Measurements from ENCODE around the gene C14orf119. TPM values are rescaled to one million over a fixed set of nuclear protein-coding genes. Genes with fewer than 3 reads are reported as not detected.
A peak's percentile ranks its signal among the peaks of the same experiment; 100 is the strongest.

C14orf119 gene
- total and polyA plus RNA-seq, 9 of the 15 experiments (the other 6 are each of a cell fraction or from before 2014, with no cell fraction given), result 36.7 to 251 (median 51.8) TPM

- TF ChIP-seq, protein P1, sequence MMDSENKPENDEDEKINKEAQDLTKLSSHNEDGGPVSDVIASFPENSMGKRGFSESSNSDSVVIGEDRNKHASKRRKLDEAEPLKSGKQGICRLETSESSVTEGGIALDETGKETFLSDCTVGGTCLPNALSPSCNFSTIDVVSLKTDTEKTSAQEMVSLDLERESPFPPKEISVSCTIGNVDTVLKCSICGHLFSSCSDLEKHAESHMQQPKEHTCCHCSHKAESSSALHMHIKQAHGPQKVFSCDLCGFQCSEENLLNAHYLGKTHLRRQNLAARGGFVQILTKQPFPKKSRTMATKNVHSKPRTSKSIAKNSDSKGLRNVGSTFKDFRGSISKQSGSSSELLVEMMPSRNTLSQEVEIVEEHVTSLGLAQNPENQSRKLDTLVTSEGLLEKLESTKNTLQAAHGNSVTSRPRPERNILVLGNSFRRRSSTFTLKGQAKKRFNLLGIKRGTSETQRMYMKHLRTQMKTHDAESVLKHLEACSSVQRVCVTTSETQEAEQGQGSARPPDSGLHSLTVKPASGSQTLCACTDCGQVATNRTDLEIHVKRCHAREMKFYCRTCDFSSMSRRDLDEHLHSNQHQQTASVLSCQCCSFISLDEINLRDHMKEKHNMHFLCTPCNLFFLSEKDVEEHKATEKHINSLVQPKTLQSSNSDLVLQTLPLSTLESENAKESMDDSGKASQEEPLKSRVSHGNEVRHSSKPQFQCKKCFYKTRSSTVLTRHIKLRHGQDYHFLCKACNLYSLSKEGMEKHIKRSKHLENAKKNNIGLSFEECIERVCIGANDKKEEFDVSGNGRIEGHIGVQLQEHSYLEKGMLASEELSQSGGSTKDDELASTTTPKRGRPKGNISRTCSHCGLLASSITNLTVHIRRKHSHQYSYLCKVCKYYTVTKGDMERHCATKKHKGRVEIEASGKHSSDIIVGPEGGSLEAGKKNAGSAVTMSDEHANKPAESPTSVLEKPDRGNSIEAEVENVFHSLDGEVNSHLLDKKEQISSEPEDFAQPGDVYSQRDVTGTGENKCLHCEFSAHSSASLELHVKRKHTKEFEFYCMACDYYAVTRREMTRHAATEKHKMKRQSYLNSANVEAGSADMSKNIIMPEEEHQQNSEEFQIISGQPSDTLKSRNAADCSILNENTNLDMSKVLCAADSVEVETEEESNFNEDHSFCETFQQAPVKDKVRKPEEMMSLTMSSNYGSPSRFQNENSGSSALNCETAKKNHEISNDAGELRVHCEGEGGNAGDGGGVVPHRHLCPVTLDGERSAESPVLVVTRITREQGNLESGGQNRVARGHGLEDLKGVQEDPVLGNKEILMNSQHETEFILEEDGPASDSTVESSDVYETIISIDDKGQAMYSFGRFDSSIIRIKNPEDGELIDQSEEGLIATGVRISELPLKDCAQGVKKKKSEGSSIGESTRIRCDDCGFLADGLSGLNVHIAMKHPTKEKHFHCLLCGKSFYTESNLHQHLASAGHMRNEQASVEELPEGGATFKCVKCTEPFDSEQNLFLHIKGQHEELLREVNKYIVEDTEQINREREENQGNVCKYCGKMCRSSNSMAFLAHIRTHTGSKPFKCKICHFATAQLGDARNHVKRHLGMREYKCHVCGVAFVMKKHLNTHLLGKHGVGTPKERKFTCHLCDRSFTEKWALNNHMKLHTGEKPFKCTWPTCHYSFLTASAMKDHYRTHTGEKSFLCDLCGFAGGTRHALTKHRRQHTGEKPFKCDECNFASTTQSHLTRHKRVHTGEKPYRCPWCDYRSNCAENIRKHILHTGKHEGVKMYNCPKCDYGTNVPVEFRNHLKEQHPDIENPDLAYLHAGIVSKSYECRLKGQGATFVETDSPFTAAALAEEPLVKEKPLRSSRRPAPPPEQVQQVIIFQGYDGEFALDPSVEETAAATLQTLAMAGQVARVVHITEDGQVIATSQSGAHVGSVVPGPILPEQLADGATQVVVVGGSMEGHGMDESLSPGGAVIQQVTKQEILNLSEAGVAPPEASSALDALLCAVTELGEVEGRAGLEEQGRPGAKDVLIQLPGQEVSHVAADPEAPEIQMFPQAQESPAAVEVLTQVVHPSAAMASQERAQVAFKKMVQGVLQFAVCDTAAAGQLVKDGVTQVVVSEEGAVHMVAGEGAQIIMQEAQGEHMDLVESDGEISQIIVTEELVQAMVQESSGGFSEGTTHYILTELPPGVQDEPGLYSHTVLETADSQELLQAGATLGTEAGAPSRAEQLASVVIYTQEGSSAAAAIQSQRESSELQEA (IDR thresholded peaks at IDR 0.05; ENCODE audit: low read depth), result no peak
- TF ChIP-seq RBM34 (IDR thresholded peaks at IDR 0.05; ENCODE audit: borderline replicate concordance, insufficient read depth, low read length), result no peak
- TF ChIP-seq ZFP1 (CRISPR knock-in tag; IDR thresholded peaks at IDR 0.05), result no peak
- TF ChIP-seq PHB (CRISPR knock-in tag; IDR thresholded peaks at IDR 0.05), result no peak
- no peak for TF ChIP-seq ZNF655 (CRISPR knock-in tag; IDR thresholded peaks at IDR 0.05)
- TF ChIP-seq ZNF239 (CRISPR knock-in tag; IDR thresholded peaks at IDR 0.05), result no peak
- TF ChIP-seq ZNF165 (CRISPR knock-in tag; IDR thresholded peaks at IDR 0.05; ENCODE audit: borderline replicate concordance), result no peak
- no peak for TF ChIP-seq MBD2 (IDR thresholded peaks at IDR 0.05; ENCODE audit: borderline replicate concordance, low read depth)
- TF ChIP-seq MTA2 (IDR thresholded peaks at IDR 0.05; ENCODE audit: low read depth), result peak; percentile 74
- no peak for TF ChIP-seq CHD2 (IDR thresholded peaks at IDR 0.05; ENCODE audit: low read depth, low read length)
- TF ChIP-seq RHOXF2B (CRISPR knock-in tag; conservative IDR thresholded peaks at IDR 0.05), result no peak
- peak; percentile 86 for TF ChIP-seq TEAD4 (IDR thresholded peaks at IDR 0.05; ENCODE audit: low read length)
- TF ChIP-seq TEAD4 (CRISPR knock-in tag; IDR thresholded peaks at IDR 0.05; ENCODE audit: borderline replicate concordance), result no peak
- TF ChIP-seq ESRRB (CRISPR knock-in tag; IDR thresholded peaks at IDR 0.05; ENCODE audit: borderline replicate concordance), result no peak
- peak; percentile 78 for TF ChIP-seq SMARCE1 (IDR thresholded peaks at IDR 0.05)
- TF ChIP-seq, protein P2, sequence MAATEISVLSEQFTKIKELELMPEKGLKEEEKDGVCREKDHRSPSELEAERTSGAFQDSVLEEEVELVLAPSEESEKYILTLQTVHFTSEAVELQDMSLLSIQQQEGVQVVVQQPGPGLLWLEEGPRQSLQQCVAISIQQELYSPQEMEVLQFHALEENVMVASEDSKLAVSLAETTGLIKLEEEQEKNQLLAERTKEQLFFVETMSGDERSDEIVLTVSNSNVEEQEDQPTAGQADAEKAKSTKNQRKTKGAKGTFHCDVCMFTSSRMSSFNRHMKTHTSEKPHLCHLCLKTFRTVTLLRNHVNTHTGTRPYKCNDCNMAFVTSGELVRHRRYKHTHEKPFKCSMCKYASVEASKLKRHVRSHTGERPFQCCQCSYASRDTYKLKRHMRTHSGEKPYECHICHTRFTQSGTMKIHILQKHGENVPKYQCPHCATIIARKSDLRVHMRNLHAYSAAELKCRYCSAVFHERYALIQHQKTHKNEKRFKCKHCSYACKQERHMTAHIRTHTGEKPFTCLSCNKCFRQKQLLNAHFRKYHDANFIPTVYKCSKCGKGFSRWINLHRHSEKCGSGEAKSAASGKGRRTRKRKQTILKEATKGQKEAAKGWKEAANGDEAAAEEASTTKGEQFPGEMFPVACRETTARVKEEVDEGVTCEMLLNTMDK (IDR thresholded peaks at IDR 0.05; ENCODE audit: borderline replicate concordance, insufficient read depth, low read depth, low read length, poor library complexity, severe bottlenecking), result no peak
- no peak for TF ChIP-seq JUNB (CRISPR knock-in tag; conservative IDR thresholded peaks at IDR 0.05)
- no peak for TF ChIP-seq ZNF282 (CRISPR knock-in tag; IDR thresholded peaks at IDR 0.05)
- TF ChIP-seq MIER1 (IDR thresholded peaks at IDR 0.05; ENCODE audit: low read depth), result no peak
These were observed 33.9 kb downstream of the C14orf119 start (continued) for GRCh38 chr14:23128969-23129758.

Measured in K562 (cell line).